ENCODE results near the gene HOGA1.
"Not testable (repeated sequence)": the region's sequence is repeated elsewhere in the genome, so short reads cannot be mapped to it uniquely, and the experiment has no call there.

Gene HOGA1

GRCh38 chr10:97548828-97549455 is 35.2 kb upstream of the HOGA1 start:
- no peak for TF ChIP-seq CTCF (IDR thresholded peaks at IDR 0.05)
- TF ChIP-seq ZFX (IDR thresholded peaks at IDR 0.05; ENCODE audit: borderline replicate concordance), result no peak
- no peak overlapping the region for H3K27ac ChIP-seq

DNA sequence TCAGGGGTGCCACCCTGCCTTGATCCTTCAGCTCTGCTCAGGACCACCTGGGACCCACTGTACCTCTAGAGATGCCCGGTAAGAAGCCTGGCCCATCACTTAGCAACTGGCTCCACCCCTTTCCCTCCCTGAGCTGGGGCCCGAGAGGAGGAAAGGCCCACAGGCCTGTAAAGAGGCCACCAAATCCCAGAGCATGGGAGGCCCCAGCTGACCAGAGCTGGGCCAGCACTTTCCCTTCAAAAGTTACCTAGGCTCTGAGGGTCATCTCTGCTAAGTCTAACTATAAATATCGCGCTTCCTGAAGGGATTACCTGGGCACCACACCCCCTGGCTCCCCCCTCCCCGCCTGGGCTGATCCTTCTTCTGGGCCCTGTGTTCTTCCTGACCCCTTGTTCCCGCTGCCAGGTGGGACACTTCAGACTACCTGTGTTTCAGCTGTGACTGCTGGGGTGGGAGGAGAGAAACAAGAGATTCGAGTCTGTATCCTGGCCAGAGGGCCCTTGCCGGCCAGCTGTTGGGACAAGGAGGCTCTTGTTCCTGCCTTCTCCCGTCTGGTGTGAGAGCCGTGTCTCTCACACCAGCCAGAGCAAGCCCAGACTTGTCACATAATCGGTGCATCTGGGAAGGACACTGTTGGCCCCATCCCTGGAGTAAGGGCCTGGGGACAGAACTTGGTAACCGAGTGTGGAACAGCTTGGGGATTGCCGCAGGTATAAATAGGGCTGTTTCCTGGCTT is 34.4 kb upstream of the HOGA1 start:
- no peak overlapping the region for H3K27ac ChIP-seq
- TF ChIP-seq ZFX (IDR thresholded peaks at IDR 0.05; ENCODE audit: borderline replicate concordance), result no peak
- TF ChIP-seq CTCF (IDR thresholded peaks at IDR 0.05), result no peak

DNA sequence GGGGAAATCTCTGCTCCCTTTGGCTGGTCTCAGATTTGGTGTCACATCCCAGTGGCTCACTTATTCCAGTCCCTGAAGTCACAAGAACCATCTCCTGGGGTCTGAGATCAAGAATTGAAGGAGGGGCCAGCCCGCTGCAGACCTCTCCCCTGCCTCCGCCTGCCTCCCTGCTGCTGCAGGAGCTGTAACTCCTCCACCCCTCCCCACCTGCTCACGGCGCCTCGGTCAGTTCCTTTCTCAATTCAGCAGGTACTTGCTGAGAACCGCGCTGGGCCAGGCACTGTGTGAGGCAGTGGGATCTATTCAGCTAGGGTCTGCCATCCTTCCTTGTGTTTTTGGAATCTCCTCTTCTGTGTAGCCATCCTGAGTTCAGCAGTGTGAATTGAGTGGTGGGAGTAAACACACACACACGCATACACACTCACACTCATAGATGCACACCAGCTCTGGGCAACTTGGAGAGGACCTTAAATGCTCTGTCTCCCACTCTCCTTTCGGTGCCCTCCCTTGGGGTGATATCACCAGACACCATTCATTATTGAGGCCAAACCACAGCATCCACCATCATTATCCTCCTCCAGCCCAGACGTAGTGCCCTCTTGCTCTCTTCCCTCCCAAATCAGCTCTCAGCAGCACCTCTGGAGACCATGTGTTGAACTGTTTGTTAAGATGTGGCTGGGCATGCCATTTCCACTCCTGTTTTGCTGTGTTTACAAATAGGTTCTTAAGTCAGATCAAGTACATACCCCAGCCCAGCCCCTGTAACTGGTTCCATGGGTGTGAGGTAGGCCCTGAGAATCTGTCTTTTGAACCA is 33.6 kb upstream of the HOGA1 start:
- TF ChIP-seq CTCF (IDR thresholded peaks at IDR 0.05) (no peak), ZFX (IDR thresholded peaks at IDR 0.05; ENCODE audit: borderline replicate concordance) (no peak)
- H3K27ac ChIP-seq, result no peak overlapping the region

DNA sequence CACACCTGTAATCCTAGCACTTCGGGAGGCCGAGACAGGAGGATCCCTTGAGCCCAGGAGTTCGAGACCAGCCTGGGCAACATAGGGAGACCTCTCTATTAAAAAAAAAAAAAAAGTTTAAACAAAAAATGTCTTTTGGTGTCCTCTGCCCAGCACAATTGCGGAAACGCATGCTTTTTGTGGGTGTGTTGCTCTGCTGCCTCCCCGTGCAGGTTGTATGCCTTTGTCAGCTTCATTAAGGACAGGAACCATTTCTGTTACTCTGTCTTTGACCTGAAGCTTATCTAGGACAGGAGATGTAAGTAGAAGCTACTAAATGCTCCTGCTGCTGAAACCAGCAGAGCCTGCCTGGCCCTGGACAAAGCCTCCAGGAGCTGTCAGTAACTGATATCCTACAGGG is 32.9 kb upstream of the HOGA1 start:
- no peak overlapping the region for H3K27ac ChIP-seq
- no peak for TF ChIP-seq CTCF (IDR thresholded peaks at IDR 0.05)
- no peak for TF ChIP-seq ZFX (IDR thresholded peaks at IDR 0.05; ENCODE audit: borderline replicate concordance)

DNA sequence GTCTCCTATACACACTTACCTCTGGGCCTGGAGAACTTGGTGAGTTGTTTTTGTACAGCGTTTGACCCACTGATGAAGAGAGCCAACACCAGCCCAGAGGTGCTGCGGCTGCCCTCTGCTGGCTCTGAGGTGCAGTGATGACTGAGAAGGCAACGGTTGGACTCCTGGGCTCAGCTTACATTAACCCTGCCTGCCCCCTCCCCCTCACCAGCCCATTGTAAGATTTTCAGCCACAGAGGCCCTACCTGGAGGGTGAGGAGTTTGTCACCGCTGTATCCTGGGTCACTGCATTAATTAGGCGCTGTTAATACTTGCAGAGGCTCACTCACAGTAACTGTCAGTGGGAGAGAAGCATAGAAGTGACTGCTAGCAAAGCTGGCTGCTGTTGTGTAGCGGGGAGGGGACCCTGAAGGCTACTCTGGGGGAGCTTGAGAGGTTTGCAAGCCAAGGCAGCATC is 30.6 kb upstream of the HOGA1 start:
- TF ChIP-seq ZFX (IDR thresholded peaks at IDR 0.05; ENCODE audit: borderline replicate concordance) (no peak), CTCF (IDR thresholded peaks at IDR 0.05) (peak; percentile 96)
- H3K27ac ChIP-seq, result no peak overlapping the region

- not testable (repeated sequence) for H3K27ac ChIP-seq
These were observed 29.9 kb upstream of the HOGA1 start for GRCh38 chr10:97554336-97554735.

GRCh38 chr10:97555541-97555940 is 28.6 kb upstream of the HOGA1 start:
- not testable (repeated sequence) for H3K27ac ChIP-seq

- H3K27ac ChIP-seq, result not testable (repeated sequence)
These were observed 23.3 kb upstream of the HOGA1 start for GRCh38 chr10:97560731-97561381.

DNA sequence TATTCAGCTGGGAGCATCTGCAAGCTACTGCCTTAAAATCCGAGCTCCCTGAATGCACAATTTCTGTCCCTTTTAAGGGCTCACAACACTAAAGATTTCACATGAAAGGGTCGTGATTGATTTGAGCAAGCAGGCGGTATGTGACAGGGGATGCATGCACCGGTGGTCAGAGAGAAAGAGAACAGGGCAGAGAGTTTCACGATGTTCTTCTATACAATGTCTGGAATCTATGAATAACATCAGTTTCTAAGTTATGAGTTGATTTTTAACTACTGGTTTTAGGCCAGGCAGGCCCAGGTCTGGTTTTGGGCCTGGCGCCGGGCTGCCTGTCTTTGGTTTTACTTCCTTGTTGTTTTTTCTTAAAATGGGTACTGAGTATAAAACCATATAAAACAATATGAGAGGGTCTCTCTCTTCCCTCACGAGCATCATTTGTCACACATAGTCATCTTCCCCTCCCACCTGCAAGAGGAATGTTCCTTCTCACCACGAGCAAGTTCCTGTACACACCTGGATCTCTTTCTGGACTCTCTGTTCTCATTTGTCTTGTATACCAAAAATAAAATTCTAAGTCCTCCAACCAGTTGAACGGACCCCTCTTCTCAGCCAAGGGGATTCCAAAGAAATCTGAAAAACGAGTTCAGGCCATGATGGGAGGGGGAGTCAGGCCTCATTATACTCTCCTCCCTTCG is 22.7 kb upstream of the HOGA1 start:
- H3K27ac ChIP-seq, result not testable (repeated sequence)

- H3K27ac ChIP-seq, result not testable (repeated sequence)
These were observed 21.9 kb upstream of the HOGA1 start for GRCh38 chr10:97562329-97562728.
